Astrocyte (in vitro differentiated cells and primary cell): ENCODE data around the gene HPN.

ENCODE experiments used
- CTCF ChIP-seq: IDR thresholded peaks from 2 replicates; pipeline ENCODE4 v1.5.1; 2011; ENCODE audit warnings: low read depth, mild to moderate bottlenecking, inconsistent platforms, low read length, moderate library complexity; ENCODE audit not compliant: insufficient read depth
- EZH2 ChIP-seq: IDR thresholded peaks from 2 replicates; pipeline ENCODE4 v1.6.1; 2012; ENCODE audit warnings: mild to moderate bottlenecking, low read length, inconsistent platforms; ENCODE audit not compliant: insufficient read depth

- no peak for TF ChIP-seq CTCF
- TF ChIP-seq EZH2, result no peak
Observed at GRCh38 chr19:35029737-35030256, 11.7 kb upstream of the HPN start.
